NCI-H2227 (cell line): Measurements from ENCODE around the gene FCAMR.

Source experiments
- DNase-seq: peaks from one replicate; lab custom pipeline; 2025; ENCODE audit not compliant: unreplicated experiment; lab: John Stamatoyannopoulos, UW

FCAMR gene, protein sequence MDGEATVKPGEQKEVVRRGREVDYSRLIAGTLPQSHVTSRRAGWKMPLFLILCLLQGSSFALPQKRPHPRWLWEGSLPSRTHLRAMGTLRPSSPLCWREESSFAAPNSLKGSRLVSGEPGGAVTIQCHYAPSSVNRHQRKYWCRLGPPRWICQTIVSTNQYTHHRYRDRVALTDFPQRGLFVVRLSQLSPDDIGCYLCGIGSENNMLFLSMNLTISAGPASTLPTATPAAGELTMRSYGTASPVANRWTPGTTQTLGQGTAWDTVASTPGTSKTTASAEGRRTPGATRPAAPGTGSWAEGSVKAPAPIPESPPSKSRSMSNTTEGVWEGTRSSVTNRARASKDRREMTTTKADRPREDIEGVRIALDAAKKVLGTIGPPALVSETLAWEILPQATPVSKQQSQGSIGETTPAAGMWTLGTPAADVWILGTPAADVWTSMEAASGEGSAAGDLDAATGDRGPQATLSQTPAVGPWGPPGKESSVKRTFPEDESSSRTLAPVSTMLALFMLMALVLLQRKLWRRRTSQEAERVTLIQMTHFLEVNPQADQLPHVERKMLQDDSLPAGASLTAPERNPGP

DNA sequence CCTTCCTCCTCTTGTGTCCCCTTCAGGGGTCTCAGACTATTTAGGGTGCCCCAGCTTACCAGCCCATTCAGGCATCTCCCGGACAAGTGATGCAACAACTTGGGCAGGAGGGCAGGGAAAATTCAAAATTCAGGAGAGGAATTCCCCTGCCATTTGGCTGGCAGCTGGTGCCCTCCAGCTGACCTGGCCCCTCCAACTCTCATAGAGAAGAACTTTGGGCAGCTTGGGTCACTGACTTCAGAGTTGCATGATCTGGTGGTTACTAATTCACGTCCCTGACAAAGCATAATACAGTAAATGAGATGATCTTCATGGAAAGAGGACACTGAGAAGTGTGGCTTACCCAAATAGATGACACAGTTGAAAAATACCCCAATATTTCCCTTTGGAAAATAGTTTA is at the start of gene FCAMR:
Gene FCAMR, minus strand, starts transcription at position 15 of the 400 bp plus-strand sequence. CDS start 335 bp downstream, outside the sequence.
- DNase-seq: no peak

DNA sequence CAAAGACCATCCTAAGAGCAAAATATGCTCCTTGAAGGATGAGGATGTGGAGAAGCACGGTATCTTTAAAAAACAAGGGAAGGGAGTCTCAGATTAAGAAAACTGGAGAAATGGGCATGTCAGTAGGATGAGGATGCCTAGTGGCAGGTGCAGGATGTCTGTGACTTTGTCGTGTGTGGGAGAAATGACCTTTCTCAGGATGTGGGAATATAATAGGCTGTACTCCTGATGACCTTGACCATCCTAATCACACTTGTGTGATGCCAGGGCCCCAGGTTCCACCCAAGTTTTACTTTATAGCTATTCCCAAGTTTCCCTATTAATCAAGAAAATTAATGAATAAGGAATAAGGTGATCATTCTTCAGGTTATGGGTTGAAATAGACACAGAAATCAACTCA is 49.4 kb upstream of the FCAMR start:
- DNase-seq: no peak

DNA sequence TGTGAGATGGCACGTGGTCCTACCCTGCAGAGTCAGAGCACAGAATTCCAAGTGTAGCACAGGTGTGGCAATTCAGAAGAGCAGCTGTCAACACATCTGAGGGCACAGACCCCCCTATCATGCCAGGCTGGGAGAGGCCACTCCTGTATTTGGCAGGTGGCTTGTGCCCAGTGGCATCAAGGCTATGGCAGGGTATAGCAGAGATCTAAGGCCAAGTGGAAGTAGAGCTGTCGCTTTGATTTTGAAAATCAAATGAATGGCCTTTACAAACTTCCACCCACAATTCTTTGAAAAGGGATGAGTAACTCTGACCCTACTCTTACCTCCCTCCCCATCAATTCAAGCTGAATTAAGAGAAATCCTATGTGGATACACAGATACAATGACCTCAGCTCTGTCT is 48.9 kb upstream of the FCAMR start:
- no peak for DNase-seq

DNA sequence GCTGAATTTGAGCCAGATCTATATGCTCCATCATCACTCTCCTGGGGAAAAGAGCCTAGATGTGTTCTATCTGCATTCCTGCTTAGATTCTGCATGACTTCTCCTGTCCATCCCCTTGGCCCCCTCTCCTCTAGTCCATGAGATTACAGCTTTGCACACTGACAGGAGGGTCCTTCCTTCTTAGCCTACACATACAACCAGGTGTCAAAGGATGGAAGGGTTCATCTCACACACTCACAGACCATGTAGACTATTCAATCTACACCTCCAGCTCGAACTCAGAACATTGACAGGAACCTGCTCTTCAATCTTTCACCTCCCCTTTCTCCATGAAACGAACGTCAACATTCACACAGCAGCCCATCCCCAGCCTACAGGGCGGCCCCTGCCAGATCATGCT is 48.4 kb upstream of the FCAMR start:
- DNase-seq: no peak

DNA sequence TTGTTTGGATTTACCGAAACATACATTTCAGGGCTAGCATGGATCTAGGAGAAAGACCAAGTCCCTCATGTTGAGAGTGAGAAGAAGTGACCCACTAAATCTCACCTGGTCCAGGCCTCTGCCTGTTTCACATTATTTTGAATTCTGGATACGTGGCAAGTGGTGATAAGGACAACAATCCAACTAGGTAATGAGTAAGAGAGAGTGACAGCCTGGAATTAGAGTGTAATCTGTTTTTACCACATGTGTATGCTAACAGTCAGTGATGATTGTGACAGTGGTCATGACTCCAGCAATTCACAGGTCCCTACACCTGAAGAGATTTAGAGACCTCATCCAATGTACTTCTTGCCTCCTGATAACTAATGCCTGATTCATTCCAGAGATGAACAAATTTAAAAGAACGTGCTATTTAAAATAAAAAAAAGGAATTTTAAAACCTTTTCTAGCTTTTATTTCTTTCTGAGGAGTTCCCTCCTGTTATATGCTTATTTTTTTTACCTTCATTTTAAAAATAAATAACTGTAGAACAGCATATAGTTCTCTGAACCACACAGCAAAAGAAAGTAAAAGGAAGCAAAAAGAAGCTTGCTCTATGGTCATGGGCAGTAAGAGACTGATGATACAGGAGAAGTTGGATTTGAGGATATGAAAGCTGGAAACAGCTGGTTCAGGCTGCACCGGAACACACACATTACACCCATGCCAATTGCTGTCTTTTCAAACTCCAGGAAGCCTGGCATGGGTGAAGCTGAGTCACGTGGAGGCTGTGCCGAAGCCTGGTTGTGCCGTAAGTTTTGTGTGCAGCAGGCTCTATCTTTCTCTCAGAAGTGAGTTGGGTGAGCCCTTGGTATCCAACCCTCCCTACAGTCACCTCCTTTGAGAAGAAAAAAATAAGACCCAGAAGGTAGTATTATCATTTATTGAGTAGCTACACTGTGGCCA is 47.6 kb upstream of the FCAMR start:
- DNase-seq: no peak

DNA sequence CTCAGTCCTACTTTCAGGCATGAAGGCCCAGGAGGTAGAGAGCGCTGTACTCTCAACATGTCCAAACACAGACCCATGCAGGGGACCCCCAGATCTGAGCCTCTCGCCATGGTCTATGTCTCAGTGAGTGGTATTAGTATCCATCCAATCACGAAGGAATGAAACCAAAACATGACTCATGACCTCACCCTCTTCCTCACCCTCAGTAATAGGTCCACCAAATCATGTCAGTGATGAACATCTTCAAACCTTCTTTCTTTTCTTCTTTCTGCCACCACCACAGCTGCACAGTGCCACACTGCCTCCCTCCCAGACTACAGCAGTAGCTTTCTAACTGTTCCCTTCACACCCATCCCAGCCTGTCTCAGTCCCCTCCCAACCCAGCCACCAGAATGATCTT is 45.5 kb upstream of the FCAMR start:
- DNase-seq: no peak

DNA sequence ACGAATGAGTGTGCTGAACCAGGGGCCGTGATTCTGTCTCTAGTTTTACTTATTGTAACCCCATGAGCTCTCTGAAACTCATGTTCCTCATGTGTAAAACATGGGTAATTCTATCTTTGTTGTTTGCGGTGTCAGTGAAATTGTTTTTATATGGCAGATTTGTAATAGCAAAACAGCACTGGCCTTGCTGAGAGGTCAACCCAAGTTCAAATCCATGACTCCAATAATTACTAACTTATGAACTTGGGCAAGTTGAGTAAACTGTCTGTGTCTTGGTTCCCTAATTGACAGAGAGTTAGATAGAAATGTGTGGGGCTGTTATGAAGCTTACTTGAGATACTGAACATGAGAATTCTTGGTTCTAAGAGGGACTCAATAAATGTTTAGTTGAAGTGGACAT is 44.5 kb upstream of the FCAMR start:
- DNase-seq: no peak

DNA sequence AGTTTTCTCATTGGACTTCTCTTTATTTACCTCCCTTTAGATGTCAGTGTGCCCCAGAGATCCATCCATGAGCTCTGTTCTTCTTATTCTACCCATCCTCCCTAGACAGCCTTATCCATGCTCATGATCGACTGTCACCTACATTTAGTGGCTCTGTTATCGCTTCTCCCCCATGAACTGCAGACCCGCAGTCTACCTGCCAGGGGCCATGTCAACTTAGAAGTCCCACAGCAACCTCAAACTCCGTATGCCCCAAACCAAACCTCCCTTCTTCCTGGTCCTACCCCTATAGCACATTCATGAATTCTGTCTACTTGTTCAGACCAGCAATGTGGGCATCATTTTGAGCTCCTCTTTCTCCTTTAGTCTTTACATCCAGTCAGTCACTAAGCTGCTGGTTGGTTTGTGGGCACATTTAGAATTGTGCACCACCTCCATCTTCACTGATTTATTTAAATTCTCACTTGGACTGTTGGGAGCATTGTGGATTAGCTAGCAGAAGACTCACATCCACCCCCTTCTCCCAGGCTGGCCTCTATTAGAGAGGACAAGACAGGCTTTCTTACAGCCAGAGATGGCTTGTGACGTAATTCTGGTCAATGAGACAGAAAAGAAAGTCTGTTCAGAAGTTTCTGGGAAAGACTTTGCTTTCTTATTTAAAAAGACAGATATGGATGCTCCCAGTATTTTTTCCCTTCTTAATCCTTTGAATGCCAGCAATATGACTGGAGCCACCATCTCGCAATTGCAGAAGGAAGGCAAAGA is 43.2 kb upstream of the FCAMR start:
- DNase-seq: no peak

DNA sequence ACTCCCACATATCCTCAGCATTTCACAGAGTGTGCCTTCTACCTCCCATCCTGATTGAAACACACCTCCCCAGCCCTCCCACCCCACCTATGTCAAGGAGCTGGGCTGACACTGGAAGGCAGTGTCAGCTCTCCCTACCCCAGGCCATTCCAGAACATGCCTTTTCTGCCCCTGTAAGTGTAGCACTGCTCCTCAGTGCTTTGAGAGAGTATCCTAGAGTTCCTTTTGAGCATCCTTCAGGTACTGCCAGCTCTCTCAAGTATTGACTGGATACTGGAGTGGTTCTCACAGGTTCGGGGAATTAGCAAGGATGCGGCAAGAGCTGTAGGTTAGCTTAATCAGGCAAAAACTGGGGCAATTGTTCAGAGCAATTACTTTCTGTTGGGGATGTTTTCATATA is 40.5 kb upstream of the FCAMR start:
- DNase-seq: no peak

DNA sequence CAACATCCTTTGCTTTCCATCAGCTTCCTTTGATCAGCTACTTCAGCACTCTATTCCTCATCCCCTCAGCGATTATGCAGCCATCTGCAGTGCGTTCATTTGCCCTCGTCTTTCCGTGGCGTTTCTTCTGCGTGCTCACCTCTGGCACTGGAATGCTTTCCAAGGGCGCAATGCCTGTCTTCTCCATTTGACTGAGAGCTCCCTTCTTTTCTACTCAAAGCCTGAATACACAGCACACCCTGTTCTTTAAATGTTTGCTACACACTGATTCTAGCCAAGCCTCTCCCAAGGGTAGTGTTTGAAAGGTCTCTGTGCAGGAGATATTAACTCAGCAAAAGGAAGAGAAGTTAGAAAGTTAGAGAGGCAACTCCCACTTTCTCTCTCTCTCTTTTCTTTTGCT is 39.7 kb upstream of the FCAMR start:
- DNase-seq: no peak

DNA sequence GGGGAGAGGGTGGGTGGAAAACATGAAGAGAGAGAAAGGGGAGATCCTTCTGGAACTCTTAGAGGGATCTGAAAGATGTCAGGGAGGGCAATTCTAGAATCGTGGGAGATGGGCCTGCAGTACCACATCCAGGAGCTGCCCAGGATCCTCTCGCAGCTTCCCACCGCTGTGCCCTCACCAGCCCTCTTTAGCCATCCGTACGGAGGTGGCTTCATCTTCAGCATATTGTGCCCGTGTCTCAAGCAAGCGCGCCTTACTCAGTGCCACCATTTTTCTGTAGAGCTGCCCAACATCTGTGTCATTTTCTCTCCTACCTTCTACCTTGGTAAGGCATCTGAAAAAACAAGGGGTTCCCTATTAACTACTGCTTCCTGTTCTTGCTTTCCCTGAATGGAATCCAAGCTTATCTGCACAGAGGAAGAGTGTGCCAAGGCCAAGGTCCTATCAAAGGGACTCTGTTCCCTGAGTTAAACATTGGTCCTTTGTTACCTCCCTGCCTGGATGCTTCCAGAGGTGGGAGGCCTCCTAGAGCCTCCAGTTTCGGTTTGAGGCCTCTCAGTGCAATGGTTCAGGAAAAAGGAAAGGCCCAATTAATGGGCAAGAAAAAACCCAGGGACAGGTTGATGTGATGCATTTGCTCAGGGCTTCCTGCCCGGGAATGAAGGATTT is 39.1 kb upstream of the FCAMR start:
- DNase-seq: no peak

DNA sequence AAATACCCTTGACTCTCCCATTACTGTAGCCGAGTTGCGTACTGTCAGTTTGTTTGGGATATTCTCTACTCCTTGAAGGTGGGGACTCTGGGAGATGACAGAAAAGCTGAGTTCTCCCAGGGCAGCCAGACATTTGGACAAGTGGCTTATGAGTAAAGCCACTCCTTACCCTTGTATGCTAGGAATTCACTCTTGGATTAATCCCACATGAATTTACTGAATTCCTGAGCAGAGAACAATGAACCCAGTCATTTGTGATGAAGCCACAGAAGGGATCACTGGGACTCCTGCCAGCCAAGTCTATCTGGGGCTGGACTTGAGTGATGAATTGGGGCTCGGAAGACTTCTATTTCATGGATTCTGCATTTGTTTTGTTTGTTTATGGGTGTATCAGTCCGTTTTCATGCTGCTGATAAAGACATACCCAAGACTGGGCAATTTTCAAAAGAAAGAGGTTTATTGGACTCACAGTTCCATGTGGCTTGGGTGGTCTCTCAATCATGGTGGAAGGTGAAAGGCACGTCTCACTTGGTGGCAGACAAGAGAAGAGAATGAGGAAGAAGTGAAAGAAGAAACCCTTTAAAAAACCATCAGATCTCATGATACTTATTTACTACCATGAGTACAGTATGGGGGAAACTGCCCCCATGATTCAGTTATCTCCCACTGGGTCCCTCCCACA is 37.2 kb upstream of the FCAMR start:
- no peak for DNase-seq

DNA sequence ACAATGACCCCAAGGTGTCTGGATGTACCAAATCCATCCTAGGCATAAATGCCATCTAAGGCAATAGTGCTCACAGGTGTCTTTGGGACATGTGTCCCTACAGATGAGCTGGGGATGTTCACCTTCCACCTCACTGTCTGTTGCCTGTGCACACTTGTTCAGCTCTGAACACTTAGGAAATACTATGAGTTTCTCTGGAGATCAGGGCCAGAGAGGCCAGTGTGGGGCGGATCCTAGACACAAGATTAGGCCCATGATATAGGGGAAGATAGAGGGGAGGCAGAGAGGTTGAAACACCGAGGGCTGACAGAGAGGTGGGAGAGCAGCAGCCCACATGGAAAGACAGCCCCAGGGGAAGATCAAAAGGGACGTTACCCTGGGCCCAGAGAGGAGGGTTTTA is 36.7 kb upstream of the FCAMR start:
- no peak for DNase-seq

DNA sequence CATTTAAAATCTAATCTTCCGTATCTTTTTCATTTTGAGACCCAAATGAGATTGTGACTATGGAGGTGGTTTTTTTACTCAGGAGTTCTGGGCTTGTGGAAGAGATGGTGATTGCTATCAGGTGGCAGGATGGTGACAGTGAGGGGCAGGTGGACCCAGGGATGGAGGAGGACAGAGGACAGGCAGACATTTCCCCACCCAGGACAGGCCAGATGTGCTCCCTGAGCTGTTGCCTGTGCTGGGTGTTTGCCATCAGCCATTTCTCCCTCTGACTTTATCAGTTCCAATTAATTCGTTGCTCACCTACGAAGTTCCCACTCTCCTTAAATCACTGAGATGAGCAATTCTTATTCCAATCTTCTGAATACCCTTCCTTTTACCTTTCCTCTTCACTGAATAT is 35.8 kb upstream of the FCAMR start:
- DNase-seq: no peak

DNA sequence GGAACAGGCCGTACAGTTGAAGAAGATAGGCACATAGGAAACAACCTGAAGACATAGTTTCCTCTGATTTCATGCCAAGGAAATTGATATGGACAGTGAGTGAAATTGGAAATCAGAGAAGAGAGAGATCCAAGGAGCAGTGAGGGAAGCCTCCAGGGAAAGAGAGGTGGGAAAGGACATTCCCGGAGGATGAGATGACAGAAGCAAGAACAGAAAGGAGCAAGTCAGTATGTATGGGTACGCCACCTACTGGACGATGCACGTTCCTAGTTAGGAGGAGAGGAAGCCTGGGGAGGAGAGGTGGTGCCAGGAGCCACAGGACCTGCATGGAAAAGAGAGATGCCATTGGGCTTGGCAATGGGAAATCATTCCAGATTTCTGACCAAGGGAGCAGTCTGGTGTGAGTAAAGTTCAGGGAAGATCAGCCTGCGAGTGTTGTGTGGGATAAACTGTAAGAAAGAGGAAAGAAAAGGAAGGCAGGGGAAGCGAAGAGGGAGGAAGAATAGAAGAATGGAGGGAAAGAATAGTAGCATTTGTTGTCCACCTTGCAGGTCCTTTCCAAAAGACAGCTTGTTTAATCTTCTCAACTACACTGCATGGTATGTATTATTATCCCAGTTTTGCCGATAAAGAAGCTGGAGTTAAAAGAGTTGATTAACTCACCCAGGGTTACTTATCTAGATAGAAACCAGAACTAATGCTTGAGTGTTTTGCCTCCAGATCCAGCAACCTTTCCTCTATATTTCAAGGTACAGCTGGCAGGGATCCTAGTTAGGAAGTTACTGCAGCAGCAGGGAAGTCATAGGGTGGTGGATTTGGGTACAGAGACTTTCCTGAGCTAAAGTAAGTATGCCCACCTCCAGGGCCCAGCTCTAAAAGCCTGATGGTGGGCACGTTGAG is 34.9 kb upstream of the FCAMR start:
- peak; percentile 49 for DNase-seq

DNA sequence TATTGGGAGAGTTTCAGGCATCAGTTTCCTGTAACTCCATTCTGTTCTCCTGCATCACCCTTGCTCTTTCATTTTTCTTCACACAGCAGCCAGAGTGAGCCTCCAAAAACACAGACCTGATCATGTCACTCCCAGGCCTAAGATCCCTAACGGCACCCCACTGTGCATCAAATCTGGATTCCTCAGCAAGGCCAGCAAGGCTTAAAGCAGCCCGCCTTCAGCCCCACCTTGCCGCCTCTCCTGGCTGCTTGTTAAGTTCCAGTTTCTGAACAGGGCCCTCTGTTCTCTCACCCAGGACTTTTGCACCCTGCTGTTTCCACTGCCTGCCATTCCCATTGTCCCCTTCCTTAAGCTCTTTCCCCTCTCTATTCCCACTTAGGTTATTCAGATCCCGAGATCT is 33.0 kb upstream of the FCAMR start:
- DNase-seq: no peak

DNA sequence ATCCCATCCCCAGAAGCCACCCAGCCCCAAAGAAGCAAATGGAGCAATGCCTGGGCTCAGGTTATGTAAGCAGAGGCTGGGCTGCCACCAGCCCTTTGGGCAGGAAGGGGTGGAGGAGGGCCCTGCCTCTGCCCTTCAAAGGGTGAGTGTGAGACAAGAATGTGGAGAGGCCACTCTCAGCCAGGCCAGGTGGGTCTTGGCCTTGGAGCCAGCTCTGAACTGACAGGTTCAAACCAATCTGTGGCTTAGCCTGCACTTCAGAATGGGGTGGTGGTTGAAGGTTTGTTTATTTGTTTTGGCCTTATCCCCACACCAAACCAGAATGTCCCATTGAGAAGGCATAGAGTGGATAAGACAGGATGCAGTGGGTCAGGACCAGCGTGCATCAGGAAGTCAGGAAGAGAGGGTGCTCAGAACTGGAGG is 32.5 kb upstream of the FCAMR start:
- no peak for DNase-seq

DNA sequence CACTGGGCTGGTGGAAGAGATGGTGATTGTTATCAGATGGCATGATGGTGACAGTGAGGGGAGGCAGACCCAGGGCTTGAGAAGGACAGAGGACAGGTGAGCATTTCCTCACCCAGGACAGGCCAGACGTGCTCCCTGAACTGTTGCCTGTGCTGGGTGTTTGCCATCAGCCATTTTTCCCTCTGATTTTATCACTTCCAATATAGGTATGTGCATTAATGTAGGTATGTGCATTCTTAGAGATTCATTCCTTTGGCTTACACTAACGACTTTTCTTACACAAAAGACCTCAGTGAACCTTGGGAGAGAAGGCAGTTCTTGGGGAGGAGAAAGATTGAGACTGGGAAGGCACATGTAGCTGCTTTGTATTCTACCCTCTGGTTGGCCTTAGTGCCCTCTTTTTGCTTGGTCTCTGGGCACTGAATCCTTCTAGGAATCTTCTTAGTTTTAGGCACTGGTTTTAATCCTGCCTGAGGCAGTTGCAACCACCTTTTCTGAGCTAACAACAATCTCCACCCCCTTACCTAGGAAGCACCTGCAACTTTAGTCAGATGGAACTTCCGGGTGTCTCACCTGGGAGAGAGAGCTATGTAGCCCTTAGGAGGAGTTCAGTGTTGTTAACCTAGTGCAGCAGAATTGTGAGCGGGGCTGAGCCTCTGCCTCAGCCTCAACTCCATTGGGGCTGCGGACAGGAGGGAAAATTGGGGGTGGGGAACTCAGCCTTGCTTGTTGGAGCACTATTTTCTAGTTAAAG is 31.4 kb upstream of the FCAMR start:
- DNase-seq: no peak
